Midbrain (tissue), 1 donor: ENCODE results near the gene KCNQ4.
A peak's percentile ranks its signal among the peaks of the same experiment; 100 is the strongest.

Source experiments
- DNase-seq: peaks from one replicate; lab custom pipeline; 2025; lab: John Stamatoyannopoulos, UW

The KCNQ4 gene

GRCh38 chr1:40840526-40841323 is 57.1 kb downstream of the KCNQ4 start:
- no peak for DNase-seq

- no peak for DNase-seq
These were observed 58.0 kb downstream of the KCNQ4 start for GRCh38 chr1:40841602-40842001.

GRCh38 chr1:40842207-40842606 is 58.6 kb downstream of the KCNQ4 start:
- DNase-seq, result no peak

DNA sequence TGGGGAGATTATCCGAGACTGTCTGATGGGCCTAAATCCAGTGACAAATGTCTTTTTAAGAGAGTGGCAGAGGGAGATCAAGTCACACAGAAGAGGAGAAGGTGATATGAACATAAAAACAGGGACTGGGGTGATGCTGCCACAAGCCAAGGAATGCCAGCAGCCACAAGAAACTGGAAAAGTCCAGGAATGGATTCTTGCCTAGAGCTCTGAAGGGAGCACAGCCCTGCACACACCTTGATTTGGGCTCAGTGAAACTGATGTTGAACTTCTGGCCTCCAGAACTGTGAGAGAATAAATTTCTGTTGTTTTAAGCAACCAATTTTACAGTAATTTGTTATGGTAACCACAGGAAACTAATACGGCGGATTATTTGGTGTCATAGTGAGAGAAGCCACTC is 59.1 kb downstream of the KCNQ4 start:
- no peak for DNase-seq

DNA sequence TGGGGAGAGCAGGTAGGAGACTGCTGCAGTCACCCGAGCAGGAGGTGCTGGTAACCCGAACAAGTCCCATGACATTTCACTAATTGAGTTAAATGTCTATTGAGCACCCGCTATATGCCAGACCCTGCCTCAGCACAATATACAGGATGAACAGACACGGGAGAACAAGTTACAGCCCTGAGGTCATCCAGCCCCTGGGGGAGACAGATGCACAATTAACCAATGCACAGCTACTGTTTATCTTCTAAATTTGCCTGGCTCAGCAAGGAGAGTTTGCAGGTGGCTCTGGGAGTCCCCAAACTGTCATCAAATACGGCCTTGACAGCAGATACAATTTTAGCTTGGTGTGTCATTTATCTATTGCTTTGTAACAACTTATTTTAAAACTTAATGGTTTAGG is 60.5 kb downstream of the KCNQ4 start:
- no peak for DNase-seq

DNA sequence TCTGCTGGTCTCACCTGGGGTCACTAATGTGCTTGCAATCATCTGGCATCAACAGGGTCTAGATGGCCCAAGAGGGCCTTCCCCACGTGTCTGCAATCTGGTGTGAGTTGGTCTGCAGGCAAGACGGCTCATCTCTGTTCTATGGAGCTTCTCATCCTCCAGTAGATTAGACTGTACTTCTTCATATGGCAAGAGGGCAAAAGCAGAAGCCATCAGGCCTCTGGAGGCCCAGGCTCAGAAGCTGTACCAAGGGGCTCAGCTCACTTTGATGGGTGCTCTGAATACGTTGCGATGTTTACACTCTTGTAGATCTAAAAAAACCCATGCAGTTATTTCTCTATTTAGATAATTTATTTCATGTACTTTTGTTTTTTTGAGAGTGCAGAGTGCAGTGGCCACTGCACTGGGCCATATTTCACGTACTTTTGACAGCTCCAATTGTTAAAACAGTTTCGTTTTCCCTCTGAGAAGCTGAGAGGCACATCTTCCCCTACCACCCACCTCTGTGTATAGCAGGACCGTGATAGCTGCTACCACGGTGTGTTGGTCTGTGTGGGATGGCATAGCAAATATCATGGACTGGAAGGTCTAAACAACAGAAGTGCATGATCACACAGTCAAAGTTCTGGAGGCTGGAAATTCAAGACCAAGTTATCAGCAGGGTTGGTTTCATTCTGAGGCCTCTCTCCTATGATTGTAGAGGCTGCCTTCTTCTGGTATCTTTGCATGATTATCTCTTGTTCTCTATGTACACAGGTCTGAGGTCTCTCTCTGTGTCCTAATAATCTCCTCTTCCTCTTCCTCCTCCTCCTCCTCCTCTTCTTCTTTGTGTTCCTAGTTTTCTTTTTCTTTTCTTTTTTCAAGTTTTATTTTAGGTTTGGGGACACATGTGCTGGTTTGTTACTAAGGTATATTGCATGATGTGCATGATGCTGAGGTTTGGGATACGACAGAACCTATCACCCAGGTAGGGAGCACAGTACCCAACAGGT is 61.6 kb downstream of the KCNQ4 start:
- no peak for DNase-seq

DNA sequence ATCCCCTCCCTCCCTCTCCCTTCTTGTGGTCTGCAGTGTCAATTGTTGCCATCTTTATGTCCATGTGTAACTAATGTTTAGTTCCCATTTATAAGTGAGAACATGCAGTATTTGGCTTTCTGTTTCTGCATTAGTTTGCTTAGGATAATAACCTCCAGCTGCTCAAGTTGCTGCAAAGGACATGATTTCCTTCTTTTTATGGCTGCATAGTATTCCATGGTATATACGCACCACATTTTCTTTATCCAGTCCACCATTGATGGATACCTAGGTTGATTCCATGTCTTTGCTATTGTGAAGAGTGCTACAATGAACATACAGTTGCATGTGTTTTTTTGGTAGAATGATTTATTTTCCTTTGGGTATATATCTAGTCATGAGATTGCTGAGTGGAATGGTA is 62.3 kb downstream of the KCNQ4 start:
- DNase-seq, result no peak

- no peak for DNase-seq
These were observed 63.6 kb downstream of the KCNQ4 start for GRCh38 chr1:40847023-40847745.

DNA sequence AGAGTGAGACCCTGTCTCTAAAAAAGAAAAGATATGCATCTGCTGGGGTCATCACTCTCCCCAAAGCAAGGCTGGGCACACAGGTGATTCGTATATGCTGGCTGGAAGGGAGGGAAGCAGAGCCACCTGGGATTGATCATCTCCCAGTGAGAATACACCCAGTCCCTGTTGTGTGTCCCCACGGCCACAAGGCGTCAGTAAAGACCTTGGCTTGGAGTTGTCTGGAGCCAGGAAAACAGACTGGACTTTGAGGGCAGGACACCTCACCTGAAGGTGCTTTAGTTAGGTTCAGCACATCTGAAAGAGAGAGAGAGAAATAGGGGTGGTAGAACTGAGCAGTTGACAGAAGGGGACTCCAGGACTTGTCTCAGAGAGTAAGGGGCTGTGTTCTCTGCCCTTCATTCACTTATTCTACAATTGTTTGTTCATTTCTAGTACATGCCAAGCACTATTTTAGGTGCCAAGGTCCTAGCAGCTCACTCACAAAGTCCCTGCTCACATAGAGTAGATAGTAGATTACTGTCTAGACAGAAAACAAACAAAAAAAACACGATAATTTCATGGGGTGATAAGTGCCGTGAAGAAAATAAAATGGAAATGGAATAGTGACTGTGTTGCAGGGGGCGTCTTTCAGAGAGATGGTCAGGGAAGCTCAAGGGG is 65.1 kb downstream of the KCNQ4 start:
- peak; percentile 62 for DNase-seq

- peak; percentile 61 for DNase-seq
These were observed 66.4 kb downstream of the KCNQ4 start for GRCh38 chr1:40849801-40850592.

DNA sequence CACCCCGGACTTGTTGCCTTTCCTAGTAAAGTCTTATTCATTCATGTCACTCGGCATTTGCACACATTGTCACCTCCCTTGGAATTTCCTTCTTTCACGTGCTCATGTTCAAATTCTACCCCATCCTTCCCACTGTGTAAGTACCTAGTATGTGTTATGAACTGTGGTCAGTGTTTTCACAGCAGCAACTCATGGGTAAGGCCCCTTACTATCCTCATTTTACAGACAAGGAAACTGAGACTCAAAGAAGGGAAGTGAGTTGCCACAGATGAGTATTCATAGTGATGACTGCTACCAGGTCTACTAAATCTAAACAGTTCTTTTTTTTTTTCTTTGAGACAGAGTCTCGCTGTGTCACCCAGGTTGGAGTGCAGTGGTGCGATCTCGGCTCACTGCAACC is 68.1 kb downstream of the KCNQ4 start:
- no peak for DNase-seq

DNA sequence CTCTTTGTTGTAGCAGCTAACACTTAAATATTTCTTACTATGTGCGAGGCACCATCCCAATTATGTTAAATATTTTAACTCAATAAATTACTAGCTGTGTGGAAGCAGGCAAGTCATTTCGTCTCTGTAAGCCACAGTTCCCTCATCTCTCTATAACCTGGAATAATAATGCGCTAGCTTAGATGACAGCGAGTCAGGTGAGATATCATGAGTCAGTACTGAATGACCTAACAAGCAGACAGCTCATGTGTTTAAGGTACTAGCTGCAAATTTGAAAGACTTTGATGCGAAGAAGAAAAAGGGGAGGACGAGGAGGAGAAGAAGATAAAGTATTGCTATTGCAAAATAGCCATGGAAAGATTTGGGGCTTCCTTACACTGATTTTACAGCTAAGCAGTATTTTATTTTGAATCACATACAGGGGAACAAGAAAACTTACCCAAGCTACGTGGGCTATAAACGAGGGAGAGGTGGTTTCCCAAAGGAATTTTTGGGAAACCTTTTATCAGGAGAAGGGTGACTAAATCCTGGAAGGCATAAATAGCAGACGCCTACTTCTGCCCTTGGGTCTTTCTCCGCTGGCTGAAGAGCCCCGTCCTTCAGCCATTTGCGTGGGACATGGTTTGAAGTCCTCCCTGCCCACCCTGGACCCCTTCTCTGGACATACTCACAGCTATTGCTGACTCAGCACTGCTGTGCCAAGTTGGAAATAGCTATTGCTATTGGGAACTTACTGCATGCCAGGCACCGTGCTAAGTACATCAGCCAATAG is 69.7 kb downstream of the KCNQ4 start:
- no peak for DNase-seq

DNA sequence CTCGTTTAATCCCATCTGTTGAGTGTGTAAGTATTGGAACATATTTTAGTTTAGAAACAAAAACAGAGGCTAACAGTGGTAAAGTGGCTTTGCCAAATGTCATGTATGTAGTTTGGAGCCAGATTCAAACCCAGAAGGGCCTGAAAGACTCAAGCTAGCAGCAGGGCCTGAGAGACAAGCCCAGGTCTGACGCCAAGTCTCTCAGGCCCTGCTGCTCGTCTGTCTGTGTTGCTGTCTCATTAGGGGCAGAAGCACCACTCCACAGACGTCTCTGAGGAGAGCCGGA is 70.2 kb downstream of the KCNQ4 start:
- DNase-seq, result no peak

GRCh38 chr1:40855513-40855912 is 71.9 kb downstream of the KCNQ4 start:
- no peak for DNase-seq

DNA sequence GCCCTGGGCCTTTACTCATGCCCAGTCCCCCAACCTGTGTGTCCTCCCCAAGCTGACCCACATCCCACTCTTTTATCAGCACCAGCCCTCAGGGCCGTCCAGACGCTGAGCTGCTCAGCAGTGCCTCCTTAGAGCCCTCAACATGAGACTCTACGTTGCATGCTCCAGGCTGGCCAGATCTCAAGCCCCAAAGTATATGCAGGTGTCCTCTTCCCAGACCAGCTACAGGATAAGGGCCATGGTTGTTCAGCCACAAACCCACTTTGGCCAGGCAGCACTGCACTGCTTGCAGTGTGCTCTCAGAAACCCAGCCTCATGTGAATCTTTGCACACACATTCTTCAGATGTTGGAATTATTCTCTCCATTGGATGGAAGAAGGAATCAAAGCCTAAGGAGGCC is 72.5 kb downstream of the KCNQ4 start:
- no peak for DNase-seq

- DNase-seq, result no peak
These were observed 73.2 kb downstream of the KCNQ4 start for GRCh38 chr1:40856656-40857302.

DNA sequence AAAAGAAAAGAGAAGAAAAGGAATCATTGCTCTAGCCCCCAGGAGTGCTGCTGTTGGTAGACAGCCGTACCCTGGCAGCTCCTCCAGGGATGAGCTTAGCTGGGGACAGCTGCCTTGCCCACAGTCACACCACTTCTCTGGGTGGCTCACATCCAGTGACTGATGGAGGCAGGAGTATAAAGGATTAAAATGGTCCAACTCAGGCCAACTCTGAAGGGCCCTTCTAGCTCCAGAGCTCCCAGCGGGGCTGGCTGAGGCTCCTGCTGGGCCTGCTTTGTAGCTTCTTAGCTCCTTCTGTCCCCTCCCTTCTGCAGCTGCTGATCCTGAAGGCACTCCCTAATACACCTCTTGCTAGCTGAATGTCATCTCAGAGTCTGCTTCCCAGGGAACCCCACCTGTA is 74.2 kb downstream of the KCNQ4 start:
- DNase-seq, result no peak

- DNase-seq, result no peak
These were observed 75.3 kb downstream of the KCNQ4 start for GRCh38 chr1:40858856-40859416.

DNA sequence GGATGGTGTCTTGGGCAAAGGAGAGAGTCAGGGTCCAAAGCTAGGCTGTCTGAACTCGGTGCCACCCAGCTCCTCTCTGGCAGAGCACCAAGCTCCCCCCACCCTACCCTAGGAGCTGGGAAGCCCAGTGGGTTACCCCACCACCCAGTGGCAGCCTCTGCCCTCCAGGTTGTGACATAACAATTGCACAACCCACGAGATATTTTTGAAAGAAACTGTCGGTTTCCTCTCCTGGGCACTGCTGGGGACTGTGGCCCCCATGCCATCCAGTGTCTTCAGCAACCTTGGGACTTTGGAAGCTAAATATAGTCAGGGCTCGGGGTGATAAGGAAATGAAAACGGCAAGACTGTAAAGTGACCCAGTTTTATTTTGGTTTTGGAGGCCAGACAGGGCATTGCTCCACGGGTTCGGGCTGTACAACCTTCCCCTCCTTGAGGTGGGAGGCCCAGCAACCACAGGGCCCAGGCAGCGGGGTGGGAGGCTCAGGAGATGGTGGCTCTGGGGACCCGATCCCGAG is 77.2 kb downstream of the KCNQ4 start:
- no peak for DNase-seq
